SU-DHL-6 (cell line): ENCODE data around the gene ARNT2.

Source experiments
- H2AFZ ChIP-seq: fragments of 200-600 bp; sonication (generic); 2 replicates; pipeline ENCODE4 v1.6.1; 2014; ENCODE audit warnings: low read depth, mild to moderate bottlenecking, moderate library complexity, mixed read lengths, antibody characterized with exemption, low read length; ENCODE audit not compliant: severe bottlenecking
- H3F3A ChIP-seq: fragments of 200-600 bp; shearing (Covaris generic); 2 replicates; pipeline ENCODE4 v1.6.0; 2016; ENCODE audit warnings: antibody characterized with exemption, mild to moderate bottlenecking; ENCODE audit not compliant: insufficient read depth
- H3K27ac ChIP-seq: fragments of 200-600 bp; sonication (generic); 2 replicates; pipeline ENCODE4 v1.5.1; 2016; ENCODE audit warnings: low read depth, mild to moderate bottlenecking, low read length, moderate library complexity, mixed read lengths
- H3K27me3 ChIP-seq: fragments of 200-600 bp; sonication (generic), shearing (Covaris generic); 2 replicates; pipeline ENCODE4 v1.6.0; 2014; ENCODE audit warnings: mild to moderate bottlenecking, low read length
- H3K36me3 ChIP-seq: fragments of 200-600 bp; sonication (generic); 2 replicates; pipeline ENCODE4 v1.6.1; 2014; ENCODE audit warnings: mild to moderate bottlenecking, low read length, mixed read lengths
- H3K4me2 ChIP-seq: fragments of 300-600, 200-600 bp; shearing (Covaris generic), sonication (generic); 2 replicates; pipeline ENCODE4 v1.6.0; 2014; ENCODE audit warnings: low read length, low read depth, mild to moderate bottlenecking; ENCODE audit not compliant: poor library complexity, severe bottlenecking
- H3K4me3 ChIP-seq: fragments of 200-600 bp; sonication (generic); 2 replicates; pipeline ENCODE4 v1.5.1; 2014; ENCODE audit warnings: antibody characterized with exemption, low read length, mild to moderate bottlenecking, mixed read lengths; ENCODE audit not compliant: insufficient read depth, poor library complexity, severe bottlenecking
- H3K79me2 ChIP-seq: fragments of 200-600 bp; sonication (generic); 2 replicates; pipeline ENCODE4 v1.6.1; 2014; ENCODE audit warnings: mild to moderate bottlenecking, low read length, moderate library complexity; ENCODE audit not compliant: insufficient read depth
- H3K9ac ChIP-seq: fragments of 200-600 bp; sonication (generic); 2 replicates; pipeline ENCODE4 v1.7.0; 2014; ENCODE audit warnings: mild to moderate bottlenecking, low read length
- H3K9me2 ChIP-seq: fragments of 200-600 bp; sonication (generic); replicated peaks from 2 replicates; pipeline ENCODE4 v1.6.1; 2014; ENCODE audit warnings: low read length; ENCODE audit not compliant: insufficient read depth
- H3K9me3 ChIP-seq: fragments of 200-600 bp; sonication (generic); 2 replicates; pipeline ENCODE4 v1.6.1; 2014; ENCODE audit warnings: low read length, mixed read lengths; ENCODE audit not compliant: insufficient read depth
- H4K20me1 ChIP-seq: fragments of 200-600 bp; sonication (generic); 2 replicates; pipeline ENCODE4 v1.6.1; 2014; ENCODE audit warnings: low read depth, mild to moderate bottlenecking, antibody characterized with exemption, low read length, moderate library complexity, mixed read lengths
- CTCF ChIP-seq: fragments of 200-600 bp; sonication (generic); IDR thresholded peaks from one replicate; pipeline ENCODE4 v1.5.1; 2017; ENCODE audit warnings: antibody characterized with exemption, mild to moderate bottlenecking, low read length, moderate library complexity; ENCODE audit not compliant: insufficient read depth, poor library complexity, severe bottlenecking
- EZH2phosphoT487 ChIP-seq: fragments of 200-600 bp; sonication (generic), shearing (Covaris generic); conservative IDR thresholded peaks from 2 replicates; pipeline ENCODE4 v1.6.1; 2018; ENCODE audit warnings: mild to moderate bottlenecking, antibody characterized with exemption, low read length, moderate library complexity, mixed read lengths

The ARNT2 gene

GRCh38 chr15:80549654-80550053, 145.5 kb downstream of the ARNT2 start:
- H3K27me3 ChIP-seq, result no peaks in the 10 kb centered on the region
- no peak for TF ChIP-seq EZH2phosphoT487
- TF ChIP-seq CTCF, result no peak
- no peaks in the 10 kb centered on the region for H3K9me3 ChIP-seq
- no peak overlapping the region for H2AFZ ChIP-seq
- no peaks in the 10 kb centered on the region for H3F3A ChIP-seq
- no peaks in the 10 kb centered on the region for H3K9me2 ChIP-seq
- no peak overlapping the region for H3K4me3 ChIP-seq
- no peaks in the 10 kb centered on the region for H3K79me2 ChIP-seq
- H3K27ac ChIP-seq, result no peak overlapping the region
- H3K9ac ChIP-seq, result no peak overlapping the region
- H4K20me1 ChIP-seq, result no peaks in the 10 kb centered on the region
- H3K36me3 ChIP-seq, result no peaks in the 10 kb centered on the region
- H3K4me2 ChIP-seq, result no peak overlapping the region

GRCh38 chr15:80550219-80550907, 146.2 kb downstream of the ARNT2 start:
- H3K27ac ChIP-seq, result no peak overlapping the region
- no peaks in the 10 kb centered on the region for H3F3A ChIP-seq
- no peaks in the 10 kb centered on the region for H3K9me3 ChIP-seq
- H3K9ac ChIP-seq, result no peak overlapping the region
- H3K36me3 ChIP-seq, result no peaks in the 10 kb centered on the region
- no peaks in the 10 kb centered on the region for H3K79me2 ChIP-seq
- no peaks in the 10 kb centered on the region for H3K27me3 ChIP-seq
- H3K4me3 ChIP-seq, result no peak overlapping the region
- TF ChIP-seq CTCF (no peak), EZH2phosphoT487 (no peak)
- no peak overlapping the region for H2AFZ ChIP-seq
- H3K4me2 ChIP-seq, result no peak overlapping the region
- no peaks in the 10 kb centered on the region for H4K20me1 ChIP-seq
- no peaks in the 10 kb centered on the region for H3K9me2 ChIP-seq

GRCh38 chr15:80550908-80551260, 146.7 kb downstream of the ARNT2 start:
- H3K9me3 ChIP-seq, result no peaks in the 10 kb centered on the region
- H3K4me2 ChIP-seq, result no peak overlapping the region
- no peaks in the 10 kb centered on the region for H3K9me2 ChIP-seq
- no peak for TF ChIP-seq CTCF
- no peak for TF ChIP-seq EZH2phosphoT487
- H3F3A ChIP-seq, result no peaks in the 10 kb centered on the region
- H3K36me3 ChIP-seq, result no peaks in the 10 kb centered on the region
- H3K27me3 ChIP-seq, result no peaks in the 10 kb centered on the region
- no peak overlapping the region for H2AFZ ChIP-seq
- no peak overlapping the region for H3K9ac ChIP-seq
- H3K79me2 ChIP-seq, result no peaks in the 10 kb centered on the region
- H4K20me1 ChIP-seq, result no peaks in the 10 kb centered on the region
- H3K4me3 ChIP-seq, result no peak overlapping the region
- H3K27ac ChIP-seq, result no peak overlapping the region
